SK-N-SH (cell line): Measurements from ENCODE around the gene FLRT2. TPM values are rescaled to one million over a fixed set of nuclear protein-coding genes. Genes with fewer than 3 reads are reported as not detected.

Source experiments
- CTCF ChIA-PET: fragments of 300-600, 350-600 bp; formaldehyde crosslinking; extraction: SDS; loops from one replicate; lab custom pipeline; 2021; lab: Yijun Ruan, JAX
- POLR2A ChIA-PET: fragments of 350-600 bp; sonication (Branson Sonifier 250); formaldehyde crosslinking; extraction: SDS; loops from one replicate; lab custom pipeline; 2020; ENCODE audit warnings: antibody characterized with exemption, inconsistent platforms; lab: Yijun Ruan, JAX
- DNase-seq: peaks from one replicate; pipeline ENCODE4 v3.0.0; 2012
- H2AFZ ChIP-seq: fragments of 200-600 bp; sonication (generic); 2 replicates; pipeline ENCODE4 v1.8.1; 2016; ENCODE audit warnings: antibody characterized with exemption, mild to moderate bottlenecking, low read depth
- H3F3A ChIP-seq: fragments of 200-600 bp; sonication (generic); replicated peaks from 2 replicates; pipeline ENCODE3; 2016; ENCODE audit warnings: antibody characterized with exemption, mild to moderate bottlenecking; ENCODE audit not compliant: insufficient read depth
- H3K27ac ChIP-seq, 2 experiments: fragments of 200-500 bp in 1 of 2; fragments of 200-600 bp in 1 of 2; sonication (Bioruptor generic) in 1 of 2; sonication (generic), shearing (Covaris generic) in 1 of 2; 2 replicates each; pipeline versions ENCODE4 v1.5.1 to v1.6.1; 2014 to 2016; ENCODE audit warnings: low read depth in 2 of 2, inconsistent platforms in 1 of 2, low read length in 1 of 2, mild to moderate bottlenecking in 1 of 2, mixed read lengths in 1 of 2
- H3K27me3 ChIP-seq: fragments of 200-600 bp; sonication (generic), shearing (Covaris generic); 2 replicates; pipeline ENCODE4 v1.6.1; 2016; ENCODE audit warnings: mixed run types; ENCODE audit not compliant: insufficient read depth
- H3K36me3 ChIP-seq, 2 experiments: fragments of 200-500 bp in 1 of 2; fragments of 200-600 bp in 1 of 2; sonication (Bioruptor generic) in 1 of 2; sonication (generic) in 1 of 2; replicated peaks in 1 of 2; 2 replicates each; pipeline versions ENCODE3 to v1.5.1; 2014 to 2016; ENCODE audit warnings: low read length in 1 of 2, mild to moderate bottlenecking in 1 of 2; ENCODE audit not compliant: insufficient read depth in 2 of 2, control insufficient read depth in 1 of 2
- H3K4me1 ChIP-seq, 2 experiments: fragments of 200-500 bp in 1 of 2; fragments of 200-600 bp in 1 of 2; sonication (Bioruptor generic) in 1 of 2; sonication (generic), shearing (Covaris generic) in 1 of 2; 2 replicates each; pipeline versions ENCODE4 v1.5.1 to v1.6.1; 2014 to 2016; ENCODE audit warnings: low read depth in 1 of 2, low read length in 1 of 2, mixed run types in 1 of 2; ENCODE audit not compliant: insufficient read depth in 2 of 2, control insufficient read depth in 1 of 2
- H3K4me2 ChIP-seq: fragments of 200-600 bp; sonication (generic), shearing (Covaris generic); 2 replicates; pipeline ENCODE4 v1.6.1; 2017; ENCODE audit warnings: mixed run types
- H3K4me3 ChIP-seq, 2 experiments: fragments of 200-500 bp in 1 of 2; fragments of 200-600 bp in 1 of 2; sonication (Bioruptor generic) in 1 of 2; sonication (generic), shearing (Covaris generic) in 1 of 2; 2 replicates each; pipeline versions ENCODE4 v1.5.1 to v1.8.1; 2014 to 2016; ENCODE audit warnings: low read depth in 2 of 2, inconsistent platforms in 1 of 2, low read length in 1 of 2, mild to moderate bottlenecking in 1 of 2, mixed read lengths in 1 of 2, moderate library complexity in 1 of 2
- H3K79me2 ChIP-seq: fragments of 200-600 bp; sonication (generic); 2 replicates; pipeline ENCODE4 v1.8.1; 2017; ENCODE audit warnings: mild to moderate bottlenecking; ENCODE audit not compliant: insufficient read depth
- H3K9ac ChIP-seq: fragments of 200-600 bp; sonication (generic); 2 replicates; pipeline ENCODE4 v1.6.1; 2017; ENCODE audit warnings: mixed run types
- H3K9me2 ChIP-seq: fragments of 200-600 bp; sonication (generic); 2 replicates; pipeline ENCODE4 v1.6.1; 2017; ENCODE audit warnings: mixed run types
- H3K9me3 ChIP-seq: fragments of 200-600 bp; sonication (generic); 2 replicates; pipeline ENCODE4 v1.6.1; 2017; ENCODE audit warnings: mixed run types, mild to moderate bottlenecking, moderate library complexity
- H4K20me1 ChIP-seq: fragments of 200-600 bp; sonication (generic); 2 replicates; pipeline ENCODE4 v1.6.1; 2017; ENCODE audit warnings: mild to moderate bottlenecking, mixed run types; ENCODE audit not compliant: insufficient read depth
- CHD2 ChIP-seq: fragments of 150-350 bp; IDR thresholded peaks from 2 replicates; pipeline ENCODE4 v1.6.1; 2018; ENCODE audit warnings: low read length; ENCODE audit not compliant: partially characterized antibody
- EP300 ChIP-seq, 2 experiments: IDR thresholded peaks; 2 replicates each; pipeline versions ENCODE4 v1.4.0 to v1.6.1; 2012; ENCODE audit warnings: borderline replicate concordance in 1 of 2, low read depth in 1 of 2, low read length in 1 of 2
- EZH2phosphoT487 ChIP-seq: fragments of 200-600 bp; sonication (generic); IDR thresholded peaks from 2 replicates; pipeline ENCODE4 v1.6.1; 2017; ENCODE audit warnings: low read depth, mixed run types, mild to moderate bottlenecking, antibody characterized with exemption, moderate library complexity, borderline replicate concordance
- FOSL2 ChIP-seq: IDR thresholded peaks from 2 replicates; pipeline ENCODE4 v1.4.0; 2012; ENCODE audit warnings: low read depth, mild to moderate bottlenecking, moderate library complexity, borderline replicate concordance
- FOXJ3 ChIP-seq: sonication (generic); formaldehyde crosslinking; IDR thresholded peaks from 2 replicates; pipeline ENCODE4 v1.5.1; 2020; ENCODE audit warnings: mild to moderate bottlenecking, missing genetic modification reagents
- GABPA ChIP-seq: IDR thresholded peaks from 2 replicates; pipeline ENCODE4 v1.4.0; 2012; ENCODE audit warnings: low read depth, mild to moderate bottlenecking
- GATA2 ChIP-seq: sonication (generic); formaldehyde crosslinking; IDR thresholded peaks from 2 replicates; pipeline ENCODE4 v1.5.0; 2020; ENCODE audit warnings: mild to moderate bottlenecking, missing genetic modification reagents
- JUND ChIP-seq: IDR thresholded peaks from 2 replicates; pipeline ENCODE4 v1.4.0; 2012
- NFIC ChIP-seq: IDR thresholded peaks from 2 replicates; pipeline ENCODE4 v1.4.0; 2012; ENCODE audit warnings: borderline replicate concordance
- RAD21 ChIP-seq: IDR thresholded peaks from 2 replicates; pipeline ENCODE4 v1.6.1; 2012; ENCODE audit warnings: mild to moderate bottlenecking, low read length
- RCOR1 ChIP-seq: fragments of 150-350 bp; IDR thresholded peaks from 2 replicates; pipeline ENCODE4 v1.6.1; 2017; ENCODE audit warnings: antibody characterized with exemption, low read length
- RXRA ChIP-seq: IDR thresholded peaks from 2 replicates; pipeline ENCODE4 v1.4.0; 2012; ENCODE audit warnings: low read depth, mild to moderate bottlenecking, borderline replicate concordance
- SMC3 ChIP-seq: IDR thresholded peaks from 2 replicates; pipeline ENCODE4 v1.6.1; 2012; ENCODE audit warnings: low read depth, low read length, improper control_type of control experiment
- TAF1 ChIP-seq: IDR thresholded peaks from 2 replicates; pipeline ENCODE4 v1.6.1; 2012; ENCODE audit warnings: low read depth, mild to moderate bottlenecking, low read length, moderate library complexity, borderline replicate concordance
- TCF12 ChIP-seq: IDR thresholded peaks from 2 replicates; pipeline ENCODE4 v1.4.0; 2012
- TEAD4 ChIP-seq: IDR thresholded peaks from 2 replicates; pipeline ENCODE4 v1.4.0; 2012; ENCODE audit warnings: mild to moderate bottlenecking, borderline replicate concordance; ENCODE audit not compliant: insufficient read depth
- YY1 ChIP-seq: IDR thresholded peaks from 2 replicates; pipeline ENCODE4 v1.4.0; 2012; ENCODE audit warnings: low read depth, mild to moderate bottlenecking
- polyA plus RNA-seq, 3 experiments: library from polyadenylated mRNA; depleted of rRNA; stranded (reverse); fragments of >200 nt; gene quantifications; 2 replicates each; pipeline ENCODE4 v1.2.3, GENCODE V29; 2012
- TF ChIP-seq, protein P1 (sequence below): IDR thresholded peaks from 2 replicates; pipeline ENCODE4 v1.4.0; 2012; ENCODE audit warnings: low read depth, borderline replicate concordance
- TF ChIP-seq, protein P2 (sequence below): IDR thresholded peaks from 2 replicates; pipeline ENCODE4 v1.4.0; 2012; ENCODE audit warnings: low read depth
- TF ChIP-seq, protein P3 (sequence below): IDR thresholded peaks from 2 replicates; pipeline ENCODE4 v1.6.1; 2012; ENCODE audit warnings: mild to moderate bottlenecking, low read depth, low read length, moderate library complexity
- TF ChIP-seq, protein P4 (sequence below): fragments of 200-600 bp; sonication (generic); IDR thresholded peaks from 2 replicates; pipeline ENCODE4 v1.6.1; 2017; ENCODE audit warnings: antibody characterized with exemption, mild to moderate bottlenecking, moderate library complexity
- TF ChIP-seq, protein P5 (sequence below): IDR thresholded peaks from 2 replicates; pipeline ENCODE4 v1.4.0; 2012; ENCODE audit warnings: low read depth, borderline replicate concordance
- TF ChIP-seq, protein P6 (sequence below): IDR thresholded peaks from 2 replicates; pipeline ENCODE4; 2012
- TF ChIP-seq, protein P7 (sequence below): fragments of 150-350 bp; IDR thresholded peaks from 2 replicates; pipeline ENCODE4 v1.6.1; 2017; ENCODE audit warnings: antibody characterized with exemption, low read length, low read depth, borderline replicate concordance

FLRT2 gene
- polyA plus RNA-seq, 1 of the 3 experiments (the other 2 are of a cell fraction) = 10.8 TPM

DNA sequence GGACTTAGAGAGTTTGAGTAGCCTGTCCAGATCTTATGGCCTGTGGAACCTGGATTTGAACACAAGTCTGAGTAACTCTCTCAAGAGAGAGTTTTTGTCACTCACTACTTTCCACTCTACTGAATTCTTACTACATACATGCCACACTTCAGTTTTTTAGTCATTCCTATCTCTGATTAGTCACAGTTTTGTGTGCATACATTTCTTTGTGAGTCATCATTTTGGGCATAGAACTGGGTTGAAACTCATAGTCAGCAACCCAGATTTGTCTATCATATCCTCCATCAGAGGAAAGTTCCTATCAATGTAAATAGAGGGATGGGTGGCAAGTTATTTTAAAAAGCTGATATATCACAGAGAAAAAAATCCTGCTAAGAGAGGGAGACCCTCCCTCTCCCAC lies 42.9 kb downstream of the FLRT2 start:
- Histone ChIP-seq H3K4me2 (peak overlapping the region; percentile 18; the same call in 1 of the 2 replicates), H2AFZ (no peak overlapping the region), H4K20me1 (no peaks in the 10 kb centered on the region), H3K27me3 (no peaks in the 10 kb centered on the region), H3K9me3 (no peaks in the 10 kb centered on the region), H3K27ac (peak overlapping the region in 1 of 2 experiments; percentile 65; a peak in 2 of 4 replicates), H3K9me2 (no peaks in the 10 kb centered on the region), H3K9ac (no peak overlapping the region; the same call in 1 of the 2 replicates), H3K36me3 (no peaks in the 10 kb centered on the region), H3K4me3 (no peak overlapping the region), H3K4me1 (peaks cover 0 to 48% of the 10 kb centered on the region in 2 experiments; a peak in 2 of 4 replicates), H3F3A (peaks cover 22% of the 10 kb centered on the region), H3K79me2 (peaks cover 31% of the 10 kb centered on the region)
- POLR2A ChIA-PET = no interaction called here
- CTCF ChIA-PET = no interaction called here
- DNase-seq = no peak
- TF ChIP-seq, protein P1, sequence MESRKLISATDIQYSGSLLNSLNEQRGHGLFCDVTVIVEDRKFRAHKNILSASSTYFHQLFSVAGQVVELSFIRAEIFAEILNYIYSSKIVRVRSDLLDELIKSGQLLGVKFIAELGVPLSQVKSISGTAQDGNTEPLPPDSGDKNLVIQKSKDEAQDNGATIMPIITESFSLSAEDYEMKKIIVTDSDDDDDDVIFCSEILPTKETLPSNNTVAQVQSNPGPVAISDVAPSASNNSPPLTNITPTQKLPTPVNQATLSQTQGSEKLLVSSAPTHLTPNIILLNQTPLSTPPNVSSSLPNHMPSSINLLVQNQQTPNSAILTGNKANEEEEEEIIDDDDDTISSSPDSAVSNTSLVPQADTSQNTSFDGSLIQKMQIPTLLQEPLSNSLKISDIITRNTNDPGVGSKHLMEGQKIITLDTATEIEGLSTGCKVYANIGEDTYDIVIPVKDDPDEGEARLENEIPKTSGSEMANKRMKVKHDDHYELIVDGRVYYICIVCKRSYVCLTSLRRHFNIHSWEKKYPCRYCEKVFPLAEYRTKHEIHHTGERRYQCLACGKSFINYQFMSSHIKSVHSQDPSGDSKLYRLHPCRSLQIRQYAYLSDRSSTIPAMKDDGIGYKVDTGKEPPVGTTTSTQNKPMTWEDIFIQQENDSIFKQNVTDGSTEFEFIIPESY = no peak
- TF ChIP-seq GABPA = no peak
- TF ChIP-seq, protein P2, sequence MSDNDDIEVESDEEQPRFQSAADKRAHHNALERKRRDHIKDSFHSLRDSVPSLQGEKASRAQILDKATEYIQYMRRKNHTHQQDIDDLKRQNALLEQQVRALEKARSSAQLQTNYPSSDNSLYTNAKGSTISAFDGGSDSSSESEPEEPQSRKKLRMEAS = 0 out of 2 replicates have a peak, but pooled peaks have one; percentile 36
- TF ChIP-seq NFIC = peak; percentile 55
- TF ChIP-seq, protein P3, sequence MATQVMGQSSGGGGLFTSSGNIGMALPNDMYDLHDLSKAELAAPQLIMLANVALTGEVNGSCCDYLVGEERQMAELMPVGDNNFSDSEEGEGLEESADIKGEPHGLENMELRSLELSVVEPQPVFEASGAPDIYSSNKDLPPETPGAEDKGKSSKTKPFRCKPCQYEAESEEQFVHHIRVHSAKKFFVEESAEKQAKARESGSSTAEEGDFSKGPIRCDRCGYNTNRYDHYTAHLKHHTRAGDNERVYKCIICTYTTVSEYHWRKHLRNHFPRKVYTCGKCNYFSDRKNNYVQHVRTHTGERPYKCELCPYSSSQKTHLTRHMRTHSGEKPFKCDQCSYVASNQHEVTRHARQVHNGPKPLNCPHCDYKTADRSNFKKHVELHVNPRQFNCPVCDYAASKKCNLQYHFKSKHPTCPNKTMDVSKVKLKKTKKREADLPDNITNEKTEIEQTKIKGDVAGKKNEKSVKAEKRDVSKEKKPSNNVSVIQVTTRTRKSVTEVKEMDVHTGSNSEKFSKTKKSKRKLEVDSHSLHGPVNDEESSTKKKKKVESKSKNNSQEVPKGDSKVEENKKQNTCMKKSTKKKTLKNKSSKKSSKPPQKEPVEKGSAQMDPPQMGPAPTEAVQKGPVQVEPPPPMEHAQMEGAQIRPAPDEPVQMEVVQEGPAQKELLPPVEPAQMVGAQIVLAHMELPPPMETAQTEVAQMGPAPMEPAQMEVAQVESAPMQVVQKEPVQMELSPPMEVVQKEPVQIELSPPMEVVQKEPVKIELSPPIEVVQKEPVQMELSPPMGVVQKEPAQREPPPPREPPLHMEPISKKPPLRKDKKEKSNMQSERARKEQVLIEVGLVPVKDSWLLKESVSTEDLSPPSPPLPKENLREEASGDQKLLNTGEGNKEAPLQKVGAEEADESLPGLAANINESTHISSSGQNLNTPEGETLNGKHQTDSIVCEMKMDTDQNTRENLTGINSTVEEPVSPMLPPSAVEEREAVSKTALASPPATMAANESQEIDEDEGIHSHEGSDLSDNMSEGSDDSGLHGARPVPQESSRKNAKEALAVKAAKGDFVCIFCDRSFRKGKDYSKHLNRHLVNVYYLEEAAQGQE = no peak
- no peak for TF ChIP-seq TAF1
- TF ChIP-seq, protein P4, sequence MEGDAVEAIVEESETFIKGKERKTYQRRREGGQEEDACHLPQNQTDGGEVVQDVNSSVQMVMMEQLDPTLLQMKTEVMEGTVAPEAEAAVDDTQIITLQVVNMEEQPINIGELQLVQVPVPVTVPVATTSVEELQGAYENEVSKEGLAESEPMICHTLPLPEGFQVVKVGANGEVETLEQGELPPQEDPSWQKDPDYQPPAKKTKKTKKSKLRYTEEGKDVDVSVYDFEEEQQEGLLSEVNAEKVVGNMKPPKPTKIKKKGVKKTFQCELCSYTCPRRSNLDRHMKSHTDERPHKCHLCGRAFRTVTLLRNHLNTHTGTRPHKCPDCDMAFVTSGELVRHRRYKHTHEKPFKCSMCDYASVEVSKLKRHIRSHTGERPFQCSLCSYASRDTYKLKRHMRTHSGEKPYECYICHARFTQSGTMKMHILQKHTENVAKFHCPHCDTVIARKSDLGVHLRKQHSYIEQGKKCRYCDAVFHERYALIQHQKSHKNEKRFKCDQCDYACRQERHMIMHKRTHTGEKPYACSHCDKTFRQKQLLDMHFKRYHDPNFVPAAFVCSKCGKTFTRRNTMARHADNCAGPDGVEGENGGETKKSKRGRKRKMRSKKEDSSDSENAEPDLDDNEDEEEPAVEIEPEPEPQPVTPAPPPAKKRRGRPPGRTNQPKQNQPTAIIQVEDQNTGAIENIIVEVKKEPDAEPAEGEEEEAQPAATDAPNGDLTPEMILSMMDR = no peak
- TF ChIP-seq RCOR1 = no peak
- TF ChIP-seq, protein P5, sequence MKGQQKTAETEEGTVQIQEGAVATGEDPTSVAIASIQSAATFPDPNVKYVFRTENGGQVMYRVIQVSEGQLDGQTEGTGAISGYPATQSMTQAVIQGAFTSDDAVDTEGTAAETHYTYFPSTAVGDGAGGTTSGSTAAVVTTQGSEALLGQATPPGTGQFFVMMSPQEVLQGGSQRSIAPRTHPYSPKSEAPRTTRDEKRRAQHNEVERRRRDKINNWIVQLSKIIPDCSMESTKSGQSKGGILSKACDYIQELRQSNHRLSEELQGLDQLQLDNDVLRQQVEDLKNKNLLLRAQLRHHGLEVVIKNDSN = no peak
- peak in 1 of 2 experiments; percentile 61; a peak in 1 of 4 replicates for TF ChIP-seq EP300 (IDR thresholded peaks at IDR 0.05; ENCODE audit: borderline replicate concordance in 1 of 2, low read depth in 1 of 2, low read length in 1 of 2)
- no peak for TF ChIP-seq GATA2
- TF ChIP-seq TEAD4 = peak; percentile 50; the same call in 1 of the 2 replicates
- no peak for TF ChIP-seq SMC3
- no peak for TF ChIP-seq RAD21
- TF ChIP-seq, protein P6, sequence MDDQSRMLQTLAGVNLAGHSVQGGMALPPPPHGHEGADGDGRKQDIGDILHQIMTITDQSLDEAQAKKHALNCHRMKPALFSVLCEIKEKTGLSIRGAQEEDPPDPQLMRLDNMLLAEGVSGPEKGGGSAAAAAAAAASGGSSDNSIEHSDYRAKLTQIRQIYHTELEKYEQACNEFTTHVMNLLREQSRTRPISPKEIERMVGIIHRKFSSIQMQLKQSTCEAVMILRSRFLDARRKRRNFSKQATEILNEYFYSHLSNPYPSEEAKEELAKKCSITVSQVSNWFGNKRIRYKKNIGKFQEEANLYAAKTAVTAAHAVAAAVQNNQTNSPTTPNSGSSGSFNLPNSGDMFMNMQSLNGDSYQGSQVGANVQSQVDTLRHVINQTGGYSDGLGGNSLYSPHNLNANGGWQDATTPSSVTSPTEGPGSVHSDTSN = peak; percentile 69
- no peak for TF ChIP-seq EZH2phosphoT487
- no peak for TF ChIP-seq RXRA
- TF ChIP-seq TCF12 = peak; percentile 67
- TF ChIP-seq, protein P7, sequence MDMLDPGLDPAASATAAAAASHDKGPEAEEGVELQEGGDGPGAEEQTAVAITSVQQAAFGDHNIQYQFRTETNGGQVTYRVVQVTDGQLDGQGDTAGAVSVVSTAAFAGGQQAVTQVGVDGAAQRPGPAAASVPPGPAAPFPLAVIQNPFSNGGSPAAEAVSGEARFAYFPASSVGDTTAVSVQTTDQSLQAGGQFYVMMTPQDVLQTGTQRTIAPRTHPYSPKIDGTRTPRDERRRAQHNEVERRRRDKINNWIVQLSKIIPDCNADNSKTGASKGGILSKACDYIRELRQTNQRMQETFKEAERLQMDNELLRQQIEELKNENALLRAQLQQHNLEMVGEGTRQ = no peak
- TF ChIP-seq FOXJ3 (CRISPR knock-in tag) = no peak
- peak; percentile 89 for TF ChIP-seq JUND
- TF ChIP-seq YY1 = no peak
- peak; percentile 98 for TF ChIP-seq FOSL2
- TF ChIP-seq CHD2 = no peak
